Psoas muscle (tissue), 8 donors: Measurements from ENCODE around the gene USP40. TPM values are rescaled to one million over a fixed set of nuclear protein-coding genes. Genes with fewer than 3 reads are reported as not detected.

Experiments
- ATAC-seq, 4 donors: fragments of 200-7000 bp; cut with Tn5 transposase; one replicate each; pipeline ENCODE4 v1.9.1; 2020; ENCODE audit warnings: moderate library complexity in 3 of 4, mild to moderate bottlenecking in 2 of 4
- DNase-seq, 2 donors: peaks; one replicate each; pipeline ENCODE4 v3.0.0-alpha.2; 2020
- H3K27ac ChIP-seq: fragments of 200-600 bp; one replicate; pipeline ENCODE4 v1.8.0; 2022
- H3K27me3 ChIP-seq, 3 donors: fragments of 200-600 bp in 1 of 3; one replicate each; pipeline versions ENCODE4 v1.6.1 to v1.8.0; 2013 to 2022; ENCODE audit warnings: low read length in 2 of 3, mild to moderate bottlenecking in 2 of 3, moderate library complexity in 1 of 3; ENCODE audit not compliant: insufficient read depth in 3 of 3
- H3K36me3 ChIP-seq, 2 donors: fragments of 200-600 bp in 1 of 2; one replicate each; pipeline versions ENCODE4 v1.6.1 to v1.8.0; 2013 to 2022; ENCODE audit warnings: low read depth in 1 of 2, mild to moderate bottlenecking in 1 of 2, moderate library complexity in 1 of 2; ENCODE audit not compliant: insufficient read depth in 1 of 2
- H3K4me1 ChIP-seq: fragments of 200-600 bp; one replicate; pipeline ENCODE4 v1.8.0; 2022
- H3K4me3 ChIP-seq: fragments of 200-600 bp; one replicate; pipeline ENCODE4 v1.8.0; 2022; ENCODE audit warnings: mild to moderate bottlenecking
- H3K9me3 ChIP-seq: fragments of 200-600 bp; one replicate; pipeline ENCODE4 v1.8.0; 2022
- CTCF ChIP-seq: fragments of 200-600 bp; IDR thresholded peaks from one replicate; pipeline ENCODE4 v1.8.0; 2022; ENCODE audit warnings: antibody characterized with exemption
- WGBS, 3 donors: extraction: QIAGEN DNeasy Blood & Tissue Kit; methylation state at CpG; one replicate each; pipeline versions ENCODE4 v1.1.6 to v1.1.7; 2013; 5-methylcytosine and 5-hydroxymethylcytosine counted together
- intact Hi-C, 2 donors: fragments of 100-400 bp; cut with DNase I; formaldehyde crosslinking; loops; one replicate each; pipeline versions ENCODE4 v1.11.0 to v1.14.2; 2022
- polyA plus RNA-seq, 3 donors: library from polyadenylated mRNA; stranded (reverse); fragments of 200-250 nt; gene quantifications; one replicate each; pipeline ENCODE4 v1.2.3, GENCODE V29; 2013
- total RNA-seq, 4 donors: library from RNA; stranded (reverse); fragmentation: NEBNext Ultra II Directional in 2 of 4; extraction: Animal tissue kit (Norgen Biotek cat#: 25700) in 2 of 4; gene quantifications; one replicate each; pipeline versions ENCODE4 v1.2.1 to v1.2.4, GENCODE V29; 2021 to 2023
- donor health status: healthy with polysubstance abuse.
- donor health status: DM: no; HTN: no; CAD: no; lungs with moderate emphysema.
- donor health status: Bipolar disorder and iron deficiency.
- donor health status: healthy.
- donor health status: DM: yes; HTN: yes; CAD: no.
- donor health status: DM: no; HTN: no; CAD: no.
- donor health status: DM: no; HTN: no; CAD: no.
- donor health status: DM: yes; HTN: yes; CAD: no.

The USP40 gene
- total and polyA plus RNA-seq, 7 donors, result 9.1 to 23.3 (median 19.4) TPM

- no peak for TF ChIP-seq CTCF
- no peak for ATAC-seq
- Histone ChIP-seq H3K4me3 (no peak overlapping the region), H3K27ac (no peak overlapping the region), H3K4me1 (no peaks in the 10 kb centered on the region), H3K36me3 (peaks cover 8 to 97% of the 10 kb centered on the region in 2 donors), H3K27me3 (no peaks in the 10 kb centered on the region), H3K9me3 (no peaks in the 10 kb centered on the region)
- intact Hi-C loops, result loop anchor here in 1 of 2 donors (5.0 kb wide), 1 partner anchor 359 kb away; no protein-coding TSS in a partner anchor
- DNase-seq, result no peak
- WGBS, 3 donors, result 87 to 89% (median 88%) methylated on average over 3 of the region's 3 CpGs
Observed at GRCh38 chr2:233491326-233491725, 75.3 kb downstream of the USP40 start.

GRCh38 chr2:233490831-233491230 is 75.8 kb downstream of the USP40 start:
- H3K36me3 ChIP-seq, result peaks cover 8 to 97% of the 10 kb centered on the region in 2 donors

GRCh38 chr2:233489666-233490065 is 76.9 kb downstream of the USP40 start:
- H3K27ac ChIP-seq, result no peak overlapping the region
- peak in 2 of 4 donors; percentile 32 to 40 for ATAC-seq
- WGBS, 3 donors, result 93 to 95% (median 94%) methylated on average over 6 of the region's 6 CpGs
- peaks cover 8 to 100% of the 10 kb centered on the region in 2 donors for H3K36me3 ChIP-seq
- no peak for DNase-seq
- no peaks in the 10 kb centered on the region for H3K9me3 ChIP-seq
- H3K4me1 ChIP-seq, result no peaks in the 10 kb centered on the region
- intact Hi-C loops, result loop anchor here in 1 of 2 donors (5.0 kb wide), 1 partner anchor 357 kb away; no protein-coding TSS in a partner anchor
- no peaks in the 10 kb centered on the region for H3K27me3 ChIP-seq
- no peak for TF ChIP-seq CTCF
- no peak overlapping the region for H3K4me3 ChIP-seq

More at GRCh38 chr2:233490831-233491230, 75.8 kb downstream of the USP40 start:
- no peaks in the 10 kb centered on the region for H3K4me1 ChIP-seq
- no peak for TF ChIP-seq CTCF
- no peaks in the 10 kb centered on the region for H3K9me3 ChIP-seq
- WGBS, 3 donors, result 93 to 95% (median 95%) methylated on average over 7 of the region's 7 CpGs
- no peak for ATAC-seq
- no peak overlapping the region for H3K4me3 ChIP-seq
- no peak for DNase-seq
- H3K27me3 ChIP-seq, result no peaks in the 10 kb centered on the region
- intact Hi-C loops, result loop anchor here in 1 of 2 donors (5.0 kb wide), 1 partner anchor 359 kb away; no protein-coding TSS in a partner anchor
- no peak overlapping the region for H3K27ac ChIP-seq

GRCh38 chr2:233489143-233489542 is 77.4 kb downstream of the USP40 start:
- ATAC-seq (peak in 1 of 4 donors; percentile 9), DNase-seq (no peak)
- Histone ChIP-seq H3K4me1 (no peaks in the 10 kb centered on the region), H3K27ac (no peak overlapping the region), H3K27me3 (no peaks in the 10 kb centered on the region), H3K4me3 (no peak overlapping the region), H3K36me3 (peaks cover 8 to 100% of the 10 kb centered on the region in 2 donors), H3K9me3 (no peaks in the 10 kb centered on the region)
- no peak for TF ChIP-seq CTCF
- 87 to 93% (median 90%) methylated on average over 10 of the region's 10 CpGs for WGBS, 3 donors
- intact Hi-C loops, result no loop called here
